GM10847 (cell line): ENCODE measurements around the gene MEN1.

ENCODE experiments used
- POLR2A ChIP-seq: IDR thresholded peaks from 2 replicates; pipeline ENCODE4 v1.6.1; 2011; ENCODE audit not compliant: insufficient read length; ENCODE audit errors: extremely low read depth

The MEN1 gene

GRCh38 chr11:64810271-64810890 is at the start of gene MEN1:
TSS of gene MEN1 (minus strand) at chr11:64810551. CDS start at chr11:64810109, 442 bp downstream.
- TF ChIP-seq POLR2A = peak; percentile 44

DNA sequence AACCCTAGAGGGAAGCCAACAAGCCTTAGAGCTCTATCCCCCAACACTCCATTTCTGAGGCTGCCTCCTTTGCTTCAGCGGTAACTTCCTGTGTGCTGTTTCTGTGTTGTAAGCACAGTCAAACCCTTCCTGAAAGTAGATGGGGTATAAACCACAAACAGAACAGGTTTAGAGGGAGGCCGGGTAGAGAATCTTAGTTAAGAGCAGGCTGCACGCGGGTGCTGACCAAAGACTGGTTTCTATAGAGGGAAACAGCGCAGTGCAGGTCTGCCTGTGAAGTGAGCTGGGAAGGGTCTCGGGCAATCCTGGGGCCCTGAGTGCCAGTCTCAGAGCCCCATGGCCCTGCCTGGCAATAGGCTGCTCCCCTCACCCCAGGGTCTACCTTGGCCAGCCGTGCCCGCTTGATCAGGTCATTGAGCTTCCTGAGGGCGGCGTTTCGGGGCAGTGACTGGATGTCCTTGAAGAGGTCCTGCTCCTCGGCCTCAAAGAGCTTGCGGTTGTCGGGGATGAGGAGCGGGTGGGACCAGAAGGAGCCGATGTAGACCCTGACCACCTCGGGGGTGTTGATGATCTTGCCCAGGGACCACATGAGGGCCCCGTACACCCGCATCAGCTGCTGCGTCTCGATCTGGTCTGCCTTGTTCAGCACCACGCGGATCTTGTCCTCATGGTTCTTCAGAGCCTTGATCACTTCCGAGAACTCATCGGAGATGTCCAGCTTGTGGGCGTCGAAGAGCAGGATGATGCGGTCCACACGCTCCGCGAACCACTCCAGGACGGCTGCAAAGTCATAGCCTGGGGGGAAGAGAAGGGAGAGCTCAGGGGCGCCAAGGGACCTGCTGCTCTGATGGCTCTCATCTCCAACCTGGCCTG is 49.4 kb upstream of the MEN1 start:
- TF ChIP-seq POLR2A = peak; percentile 23

DNA sequence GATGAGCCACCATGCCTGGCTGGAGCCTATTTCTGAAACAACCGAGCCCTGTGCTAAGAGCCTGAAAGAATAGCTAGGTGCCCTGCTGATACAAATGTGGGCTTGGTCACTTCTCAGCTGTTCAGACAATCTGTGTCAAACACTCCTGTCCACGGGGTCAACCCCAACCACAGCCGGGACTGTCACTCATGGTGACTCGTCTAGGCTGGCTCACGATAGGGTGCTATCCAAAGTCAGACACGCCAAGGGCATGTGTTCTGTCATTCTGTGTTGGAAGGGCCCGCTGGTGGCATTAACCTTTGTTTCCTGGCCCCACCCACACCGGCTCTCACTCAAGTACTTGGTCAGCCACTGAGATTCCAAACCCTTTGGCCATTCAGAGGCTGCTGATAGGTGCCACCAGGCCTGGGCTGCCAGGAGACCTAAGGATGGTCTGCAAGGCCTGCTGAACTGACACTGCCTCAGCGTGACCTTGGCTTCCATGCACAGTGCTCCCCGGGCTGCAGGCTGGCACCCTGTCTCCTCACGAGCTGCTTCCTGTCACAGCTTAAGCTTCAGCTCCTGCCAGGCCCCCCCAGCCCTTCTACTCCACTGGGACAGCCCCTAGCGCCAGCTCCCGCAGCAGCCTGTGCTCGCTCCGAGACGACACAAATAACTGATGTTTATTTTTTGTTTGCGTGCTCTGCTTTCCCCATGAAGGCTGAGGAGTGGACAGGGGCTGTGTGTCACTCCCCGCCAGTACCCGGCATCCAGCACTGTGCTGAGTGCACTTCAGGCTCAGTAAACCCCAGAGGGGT is 48.3 kb upstream of the MEN1 start:
- no peak for TF ChIP-seq POLR2A

DNA sequence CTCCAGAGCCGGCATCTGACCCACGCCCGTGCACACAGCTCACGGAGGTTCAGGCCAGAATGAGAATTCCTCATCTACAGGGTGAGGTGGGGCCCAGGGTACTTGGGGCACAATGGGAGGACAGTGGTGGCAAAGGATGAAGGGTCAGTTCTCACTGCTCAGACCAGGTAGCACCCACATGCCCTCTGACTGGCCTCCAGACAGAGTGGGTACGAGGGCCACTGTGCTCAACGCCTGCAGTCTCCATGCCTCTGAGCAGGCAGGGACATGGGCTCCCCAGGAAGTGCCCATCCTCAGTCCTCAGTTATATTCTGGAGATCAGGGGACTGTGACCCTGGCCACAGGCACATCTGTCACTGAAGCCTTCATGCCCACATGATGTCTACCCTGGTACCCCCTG is 47.1 kb upstream of the MEN1 start:
- TF ChIP-seq POLR2A = no peak

GRCh38 chr11:64856382-64857227 is 46.3 kb upstream of the MEN1 start:
- no peak for TF ChIP-seq POLR2A

- no peak for TF ChIP-seq POLR2A
Measured at GRCh38 chr11:64855596-64856304, 45.4 kb upstream of the MEN1 start.

- TF ChIP-seq POLR2A = no peak
Measured at GRCh38 chr11:64854534-64855502, 44.5 kb upstream of the MEN1 start.

- no peak for TF ChIP-seq POLR2A
Measured at GRCh38 chr11:64854157-64854533, 43.8 kb upstream of the MEN1 start.

DNA sequence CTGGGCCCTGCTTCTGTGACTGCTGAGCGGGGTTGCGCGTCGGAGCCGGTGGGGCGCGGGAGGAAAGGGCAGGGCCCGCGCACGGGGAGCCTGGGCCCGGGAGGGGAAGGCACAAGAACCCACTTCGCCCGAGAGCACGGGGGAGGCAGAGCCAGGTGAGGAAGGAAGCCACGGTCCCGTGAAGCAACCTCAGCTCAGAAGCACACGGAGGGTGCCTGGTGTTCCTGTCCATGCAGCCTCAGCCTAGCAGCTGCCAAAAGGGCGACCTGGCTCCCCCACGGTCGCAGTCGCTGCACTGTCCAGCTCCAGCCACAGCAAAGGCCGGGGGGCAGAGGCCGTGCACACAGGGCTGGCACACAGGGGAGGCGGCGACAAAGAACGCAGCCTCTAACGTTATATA is 43.4 kb upstream of the MEN1 start:
- no peak for TF ChIP-seq POLR2A

DNA sequence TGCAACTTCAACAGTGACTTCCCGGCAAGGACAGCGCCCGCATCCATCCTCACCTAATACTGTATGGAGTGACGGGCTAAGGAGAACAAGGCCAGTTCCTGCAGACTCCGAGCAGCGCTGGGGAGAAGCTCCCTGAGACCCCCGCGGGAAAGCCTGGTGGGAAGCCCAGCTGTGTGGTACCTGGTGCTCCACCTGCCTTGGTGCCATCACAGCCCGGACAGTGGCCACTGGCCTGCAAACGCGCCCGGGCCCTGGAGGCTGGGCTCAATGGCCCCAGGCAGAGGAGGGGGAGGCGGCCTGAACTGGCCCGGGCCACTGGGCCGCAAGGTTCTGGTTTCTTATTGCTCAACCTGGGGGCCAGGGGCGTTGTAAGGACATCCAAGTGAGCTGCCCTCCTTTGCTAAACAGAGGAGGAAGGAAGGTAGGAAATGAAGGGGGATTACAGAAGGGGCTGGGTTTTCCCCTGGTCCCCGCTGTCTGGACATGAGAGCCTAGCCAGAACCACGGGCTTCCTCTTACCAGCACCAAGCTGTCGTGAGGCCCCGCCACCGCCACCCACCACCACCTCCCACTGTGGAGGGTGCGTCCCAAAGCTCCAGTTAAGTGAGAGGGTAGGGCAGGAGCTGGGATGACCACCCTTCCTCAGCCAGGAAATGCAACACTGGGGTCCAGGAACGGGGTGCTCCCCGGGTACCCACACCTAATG is 42.6 kb upstream of the MEN1 start:
- no peak for TF ChIP-seq POLR2A

- TF ChIP-seq POLR2A = no peak
Measured at GRCh38 chr11:64851831-64852351, 41.5 kb upstream of the MEN1 start.

GRCh38 chr11:64850979-64851567 is 40.7 kb upstream of the MEN1 start:
- peak; percentile 16 for TF ChIP-seq POLR2A
